Suprapubic skin (tissue), 4 donors: ENCODE data around the gene OLFM3.

Experiments used
- CTCF ChIP-seq, 2 donors: fragments of 200-600 bp in 1 of 2; fragments of 450-650 bp in 1 of 2; sonication (generic) in 1 of 2; IDR thresholded peaks; one replicate each; pipeline ENCODE4 v1.5.1; 2016 to 2019; ENCODE audit warnings: antibody characterized with exemption in 2 of 2, mild to moderate bottlenecking in 1 of 2, moderate library complexity in 1 of 2
- EP300 ChIP-seq: sonication (generic); formaldehyde crosslinking; IDR thresholded peaks from one replicate; pipeline ENCODE4 v1.6.1; 2017; ENCODE audit warnings: antibody characterized with exemption
- POLR2A ChIP-seq, 2 donors: fragments of 450-650 bp; IDR thresholded peaks; one replicate each; pipeline ENCODE4 v1.6.1; 2017; ENCODE audit warnings: antibody characterized with exemption in 2 of 2, mild to moderate bottlenecking in 2 of 2, moderate library complexity in 2 of 2
- POLR2AphosphoS5 ChIP-seq, 3 donors: sonication (generic); formaldehyde crosslinking; IDR thresholded peaks; one replicate each; pipeline ENCODE4 v1.6.1; 2017; ENCODE audit warnings: antibody characterized with exemption in 3 of 3

GRCh38 chr1:102019530-102019929 is 22.8 kb upstream of the OLFM3 start:
- TF ChIP-seq EP300 (no peak), CTCF (IDR thresholded peaks at IDR 0.05) (no peak), POLR2A (IDR thresholded peaks at IDR 0.05) (no peak), POLR2AphosphoS5 (IDR thresholded peaks at IDR 0.05) (no peak)
